HTR-8/SVneo (cell line): ENCODE results near the gene AWAT1.
"Not testable (repeated sequence)": the region's sequence is repeated elsewhere in the genome, so short reads cannot be mapped to it uniquely, and the experiment has no call there.

Experiments
- DNase-seq: peaks from one replicate; pipeline ENCODE4 v3.0.0; 2011; ENCODE audit warnings: low spot score, mixed read lengths; ENCODE audit not compliant: insufficient read length
- FAIRE-seq: peaks from 2 replicates; lab custom pipeline; 2011; peaks lifted over from hg19 to GRCh38; lab: Jason Lieb, UNC

Gene AWAT1

DNA sequence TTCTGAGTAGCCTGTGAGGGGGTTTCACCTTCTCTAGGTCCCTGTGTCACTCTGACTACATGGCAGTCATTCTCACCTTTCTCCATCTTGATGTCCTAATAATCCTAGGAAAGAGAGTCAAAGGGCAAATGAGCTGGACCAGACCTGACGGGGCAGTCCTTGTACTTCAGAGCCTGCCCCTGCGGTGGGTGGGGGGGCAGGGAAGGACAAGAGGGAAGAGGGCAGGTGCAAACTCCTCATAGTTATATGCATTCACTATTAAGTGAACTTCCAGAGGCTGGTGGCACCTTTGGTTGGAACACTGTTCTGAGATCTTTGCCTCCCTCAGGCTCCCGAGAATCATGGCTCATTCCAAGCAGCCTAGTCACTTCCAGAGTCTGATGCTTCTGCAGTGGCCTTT is at the start of gene AWAT1:
Gene AWAT1 (plus strand): TSS at position 301 of the 400 bp plus-strand sequence. CDS start 41 bp downstream, at position 342.
- FAIRE-seq (no peak), DNase-seq (no peak)

DNA sequence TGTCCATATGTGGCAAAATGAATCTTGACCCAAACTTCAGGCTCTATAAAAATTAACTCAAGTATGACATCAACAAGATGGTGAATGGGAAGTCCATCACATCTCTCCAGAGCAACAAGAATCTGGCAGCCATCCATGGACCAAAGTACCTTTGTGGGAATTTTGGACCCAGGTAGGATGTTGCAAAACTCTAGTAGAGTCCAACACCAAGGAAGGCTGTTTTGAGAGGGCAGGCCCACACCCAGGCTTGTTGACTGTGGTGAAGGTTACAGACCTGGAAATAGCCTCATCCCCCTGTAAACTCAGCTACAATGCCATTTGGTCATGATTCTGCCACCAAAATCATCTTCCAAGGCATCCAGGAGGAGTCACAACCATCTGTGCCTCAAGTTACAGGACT is 44.2 kb upstream of the AWAT1 start:
- no peak for FAIRE-seq
- no peak for DNase-seq

DNA sequence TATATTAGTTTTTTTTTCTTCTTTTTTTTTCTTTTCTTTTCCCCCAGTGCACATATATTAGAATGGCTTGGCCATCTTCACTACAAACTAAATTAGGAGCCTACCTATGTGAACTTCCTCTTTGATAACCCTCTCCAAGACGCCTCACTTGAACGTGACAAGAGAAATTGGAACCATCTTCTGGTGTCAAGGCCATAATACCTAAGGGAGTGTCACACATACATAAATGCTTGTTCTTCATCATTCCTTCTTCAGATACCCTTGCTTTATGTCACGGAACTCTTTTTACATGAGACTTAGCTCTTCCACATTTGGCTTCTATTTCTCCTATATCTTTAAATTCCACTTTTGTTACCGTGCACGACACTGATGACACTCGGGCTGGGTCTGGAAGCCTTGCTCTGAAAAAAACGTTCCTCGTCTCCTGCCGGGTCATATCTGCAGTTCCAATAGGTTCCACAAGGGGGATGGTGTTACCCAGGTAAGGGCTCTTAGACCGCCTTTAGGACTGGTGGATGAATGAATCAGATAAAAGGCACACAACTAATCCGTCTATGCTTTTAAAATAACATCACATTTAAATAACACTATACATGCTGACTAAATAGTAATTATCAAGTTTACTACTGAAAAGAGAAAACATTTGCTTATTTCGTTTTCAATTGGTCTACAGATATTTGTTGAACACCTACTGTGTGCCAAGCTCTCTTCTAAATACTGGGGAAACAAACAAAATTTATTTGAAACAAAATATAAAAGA is 37.3 kb upstream of the AWAT1 start:
- FAIRE-seq (peak; percentile 73), DNase-seq (peak; percentile 71)

DNA sequence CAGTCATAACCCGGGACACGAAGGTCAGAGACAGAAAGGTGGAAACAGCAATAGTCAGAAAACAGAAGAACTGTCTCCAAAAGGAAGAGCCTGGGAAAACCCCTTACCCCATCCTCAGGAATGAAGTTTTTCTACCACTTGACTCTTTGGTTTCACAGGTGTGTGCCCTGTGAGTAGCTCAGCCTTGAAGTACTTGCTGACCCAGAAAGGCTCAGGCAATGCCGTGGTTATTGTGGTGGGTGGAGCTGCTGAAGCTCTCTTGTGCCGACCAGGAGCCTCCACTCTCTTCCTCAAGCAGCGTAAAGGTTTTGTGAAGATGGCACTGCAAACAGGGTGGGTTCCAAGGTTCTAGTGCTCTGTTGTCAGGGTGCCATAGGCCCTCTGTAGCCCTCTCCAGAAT is 32.7 kb upstream of the AWAT1 start:
- FAIRE-seq (no peak), DNase-seq (no peak)

DNA sequence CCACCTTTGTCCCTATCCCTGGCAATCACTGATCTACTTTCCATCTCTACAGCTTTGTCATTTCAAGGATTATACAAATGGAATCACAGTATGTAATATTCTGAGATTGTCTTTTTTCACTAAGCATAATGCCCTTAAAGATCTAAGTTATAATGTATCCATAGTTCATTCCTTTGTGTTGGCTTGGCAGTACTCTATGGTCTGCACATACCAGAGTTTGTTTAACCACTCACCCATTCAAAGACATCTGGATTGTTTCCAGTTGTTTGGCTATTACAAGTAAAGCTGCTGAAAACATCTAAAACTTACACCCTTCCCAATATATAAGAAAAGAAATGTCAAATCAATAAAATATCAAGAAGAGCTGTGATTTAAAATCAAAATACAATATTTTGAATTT is 26.0 kb upstream of the AWAT1 start:
- DNase-seq (no peak), FAIRE-seq (no peak)

DNA sequence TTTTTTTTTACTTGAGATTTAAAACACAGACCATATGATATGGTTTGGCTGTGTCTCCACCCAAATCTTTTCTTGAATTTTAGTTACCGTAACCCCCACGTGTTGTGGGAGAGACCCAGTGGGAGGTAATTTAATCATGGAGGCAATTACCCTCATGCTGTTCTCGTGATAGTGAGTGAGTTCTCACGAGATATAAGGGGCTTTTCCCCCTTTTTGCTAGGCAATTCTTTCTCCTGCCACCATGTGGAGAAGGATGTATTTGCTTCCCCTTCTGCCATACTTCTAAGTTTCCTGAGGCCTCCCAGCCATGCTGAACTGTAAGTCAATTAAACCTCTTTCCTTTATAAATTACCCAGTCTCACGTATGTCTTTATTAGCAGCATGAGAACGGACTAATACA is 24.9 kb upstream of the AWAT1 start:
- peak; percentile 20 for FAIRE-seq
- DNase-seq = not testable (repeated sequence)

DNA sequence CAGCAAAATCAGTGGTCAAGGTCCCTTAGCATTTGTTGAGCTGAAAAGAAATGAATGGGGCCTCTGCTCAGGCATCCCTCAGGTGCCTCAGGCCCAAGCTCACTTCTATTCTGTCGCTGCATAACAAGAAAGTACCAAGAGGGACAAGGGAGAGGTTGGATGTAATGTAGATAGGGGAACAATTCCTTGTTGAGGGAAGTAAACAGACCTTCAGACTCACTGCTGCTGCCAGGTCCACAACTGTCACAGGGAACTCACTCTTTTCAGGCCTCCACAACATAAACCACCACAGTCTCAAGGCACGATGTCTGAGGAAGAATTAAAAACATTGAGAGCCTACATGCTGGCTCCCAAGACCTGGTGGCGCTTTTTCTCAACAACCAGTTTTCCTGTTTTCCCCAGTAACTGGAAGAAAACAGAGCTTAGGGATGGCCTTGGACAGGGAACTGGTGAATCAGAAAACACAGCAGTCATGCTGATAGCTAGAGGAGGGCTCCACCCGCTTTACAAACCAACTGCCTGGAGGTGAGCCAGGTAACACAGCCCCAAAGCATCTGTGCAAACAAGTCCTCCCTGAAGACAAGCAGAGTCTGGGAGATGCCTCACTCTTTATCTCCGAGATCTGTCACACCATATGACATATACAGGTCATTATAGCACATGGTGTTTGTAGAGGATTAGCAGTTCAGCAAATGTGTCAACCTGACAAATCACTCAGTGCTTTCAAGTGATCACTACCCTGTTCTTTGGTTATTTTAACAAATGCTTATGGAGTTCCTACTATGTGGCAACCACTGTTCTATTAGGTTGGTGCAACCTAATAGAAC is 14.3 kb upstream of the AWAT1 start:
- DNase-seq (no peak), FAIRE-seq (peak; percentile 62)

DNA sequence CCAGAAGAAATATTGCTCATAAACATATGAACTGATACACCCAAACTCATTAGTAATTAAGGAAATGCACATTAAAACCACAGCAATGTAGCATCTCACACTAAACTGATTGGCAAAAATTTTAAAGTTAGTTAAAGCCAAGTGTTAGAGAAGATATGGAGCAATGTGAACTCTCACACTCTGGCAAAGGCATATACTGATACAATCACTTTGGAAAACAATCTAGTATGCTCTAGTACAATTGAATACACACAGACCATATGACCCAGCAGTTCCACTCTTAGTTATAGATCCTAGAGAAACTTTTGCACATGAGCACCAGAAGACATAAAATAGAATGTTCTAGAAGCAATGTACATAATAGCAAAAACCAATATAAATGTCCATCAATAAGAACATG is 8.4 kb upstream of the AWAT1 start:
- FAIRE-seq = no peak
- no peak for DNase-seq

DNA sequence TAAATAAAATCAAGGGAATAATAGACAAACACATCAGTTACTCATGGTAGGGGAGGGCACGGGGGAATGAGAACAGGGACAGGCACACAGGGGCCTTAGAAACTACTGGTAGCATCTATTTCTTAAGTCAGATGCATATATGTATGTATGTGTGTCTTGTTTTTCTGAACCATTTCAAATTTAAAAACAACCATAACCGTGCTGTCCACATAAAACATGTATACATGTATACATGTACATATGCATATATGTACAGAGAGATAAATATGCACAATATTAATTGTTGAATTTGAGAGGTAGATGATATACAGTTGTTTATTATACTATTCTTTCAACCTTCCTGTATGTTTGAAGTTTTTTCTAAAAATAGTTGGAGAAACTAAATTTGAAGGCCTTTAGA is 7.8 kb upstream of the AWAT1 start:
- no peak for DNase-seq
- FAIRE-seq = no peak

DNA sequence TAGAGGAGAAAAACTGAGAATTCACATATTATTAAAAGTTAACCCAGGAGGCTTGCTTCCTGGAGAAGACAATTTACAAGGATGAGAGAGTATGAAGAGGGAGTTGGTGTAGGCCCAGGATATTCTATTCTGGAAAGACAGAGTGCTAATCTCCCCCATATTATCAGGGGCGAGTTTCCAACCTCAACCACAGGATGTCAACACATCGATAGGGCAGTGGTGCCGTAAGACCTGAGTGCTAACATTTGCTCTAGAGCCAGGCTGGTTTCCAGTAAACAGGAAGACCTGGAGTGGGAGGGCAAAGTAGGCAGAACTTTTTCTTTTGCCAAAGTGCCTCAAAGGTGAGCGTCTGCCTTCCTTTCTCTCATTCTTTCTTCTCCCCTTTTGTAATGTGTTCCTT is 2.8 kb upstream of the AWAT1 start:
- no peak for DNase-seq
- FAIRE-seq = no peak

DNA sequence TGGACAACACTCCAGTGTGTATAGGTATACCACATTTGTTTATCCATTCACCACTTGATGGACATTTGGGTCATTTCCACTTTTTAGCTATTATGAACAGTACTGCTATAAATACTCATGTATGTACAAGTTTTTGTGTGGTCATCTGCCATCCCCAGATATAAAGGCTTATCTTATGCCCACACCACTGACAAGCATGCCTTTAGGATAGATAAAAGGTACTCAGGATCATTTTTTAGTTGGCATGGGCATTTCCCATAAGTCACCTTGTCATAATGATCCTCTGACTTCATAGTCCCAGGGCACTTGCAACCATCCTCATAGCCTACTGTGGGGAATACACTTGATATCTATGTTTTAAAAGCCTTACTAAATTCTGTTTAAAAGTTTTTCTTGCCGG is 6.3 kb downstream of the AWAT1 start:
- DNase-seq (no peak), FAIRE-seq (no peak)

DNA sequence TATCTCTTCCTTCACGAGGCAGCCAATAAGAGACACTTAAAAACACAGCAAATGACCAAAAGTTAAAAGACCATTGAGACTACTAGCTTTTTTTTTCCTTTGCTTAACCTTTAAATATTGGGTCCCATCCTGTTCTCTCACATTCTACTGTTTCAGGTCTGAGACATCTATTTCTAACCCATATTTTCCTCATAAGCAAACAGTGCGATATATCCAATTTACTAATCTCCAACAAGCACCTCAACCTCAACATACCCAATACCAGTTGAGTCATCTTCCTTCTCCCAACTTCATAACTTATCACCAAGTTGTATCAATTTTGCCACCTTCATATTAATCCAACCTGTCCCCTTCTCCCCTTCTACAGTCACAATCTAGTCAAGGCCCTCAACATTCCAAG is 7.0 kb downstream of the AWAT1 start:
- DNase-seq = no peak
- no peak for FAIRE-seq

DNA sequence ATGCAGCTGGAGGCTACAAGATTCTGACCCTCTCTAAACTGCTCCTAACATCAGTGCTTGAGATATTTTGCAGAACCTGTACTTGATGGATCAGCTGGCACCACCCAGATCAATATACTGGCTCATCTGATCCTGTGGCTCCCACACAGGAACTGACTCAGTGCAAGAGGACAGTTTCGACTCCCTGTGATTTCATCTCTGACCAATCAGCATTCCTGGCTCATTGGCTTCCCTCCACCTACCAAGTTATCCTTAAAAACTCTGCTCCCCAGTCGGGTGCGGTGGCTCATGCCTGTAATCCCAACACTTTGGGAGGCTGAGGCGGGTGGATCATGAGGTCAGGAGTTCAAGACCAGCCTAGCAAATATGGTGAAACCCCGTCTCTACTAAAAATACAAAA is 9.1 kb downstream of the AWAT1 start:
- not testable (repeated sequence) for DNase-seq

DNA sequence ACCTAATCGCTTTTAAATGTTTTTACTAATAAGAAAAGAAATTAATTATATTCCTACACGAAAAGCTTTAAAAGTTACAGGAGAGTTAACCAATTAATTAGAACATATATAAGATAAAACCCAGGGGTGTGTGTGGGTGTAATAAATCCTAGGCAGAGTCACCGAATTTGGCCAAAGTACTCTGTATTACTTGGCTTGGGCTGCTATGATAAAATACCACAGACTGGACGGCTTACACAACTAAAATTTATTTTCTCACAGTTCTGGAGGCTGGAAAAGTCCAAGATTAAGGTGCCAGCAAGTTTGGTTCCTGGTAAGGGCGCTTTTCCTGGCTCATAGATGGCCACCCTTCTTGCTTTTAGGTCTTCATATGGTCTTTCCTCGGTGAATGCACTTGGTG is 10.4 kb downstream of the AWAT1 start:
- DNase-seq (no peak), FAIRE-seq (no peak)

More for the DNA sequence above, 9.1 kb downstream of the AWAT1 start:
- FAIRE-seq = not testable (repeated sequence)

DNA sequence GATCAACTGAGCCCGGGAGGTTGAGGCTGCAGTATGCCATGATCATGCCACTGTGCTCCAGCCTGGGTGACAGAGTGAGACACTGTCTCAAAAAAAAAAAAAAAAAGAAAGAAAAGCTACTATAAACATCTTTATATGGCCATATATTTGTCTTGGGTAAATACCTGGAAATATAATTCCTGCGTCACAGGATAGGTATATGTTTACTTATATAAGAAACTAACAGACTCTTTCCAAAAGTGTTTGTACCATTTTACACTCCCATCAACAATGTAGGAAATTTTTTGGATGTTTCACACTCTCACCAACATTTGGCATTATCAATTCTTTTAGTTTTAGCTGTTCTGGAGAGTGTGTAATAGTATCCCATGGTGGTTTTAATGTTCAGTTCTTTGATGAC is 12.8 kb downstream of the AWAT1 start:
- DNase-seq = no peak
- FAIRE-seq = no peak

DNA sequence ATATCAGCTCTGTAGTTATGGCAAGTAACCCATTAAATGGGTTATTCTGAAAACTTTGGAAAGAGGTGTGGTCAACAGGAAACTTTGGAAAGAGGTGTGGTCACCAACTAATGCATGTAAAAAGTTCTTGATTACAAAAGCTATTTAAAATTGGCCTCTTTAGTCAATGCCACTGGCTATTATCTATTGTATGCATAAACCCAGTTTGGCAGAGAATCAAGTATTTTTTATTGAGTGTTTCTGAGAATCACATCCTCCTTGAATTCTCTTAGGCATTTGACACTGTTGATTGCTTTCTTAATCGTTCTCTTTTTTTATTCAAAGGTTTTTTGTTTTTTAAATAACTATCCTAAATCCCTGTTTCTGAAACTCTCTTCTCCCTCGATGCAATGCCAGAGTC is 18.0 kb downstream of the AWAT1 start:
- no peak for DNase-seq
- FAIRE-seq = no peak

DNA sequence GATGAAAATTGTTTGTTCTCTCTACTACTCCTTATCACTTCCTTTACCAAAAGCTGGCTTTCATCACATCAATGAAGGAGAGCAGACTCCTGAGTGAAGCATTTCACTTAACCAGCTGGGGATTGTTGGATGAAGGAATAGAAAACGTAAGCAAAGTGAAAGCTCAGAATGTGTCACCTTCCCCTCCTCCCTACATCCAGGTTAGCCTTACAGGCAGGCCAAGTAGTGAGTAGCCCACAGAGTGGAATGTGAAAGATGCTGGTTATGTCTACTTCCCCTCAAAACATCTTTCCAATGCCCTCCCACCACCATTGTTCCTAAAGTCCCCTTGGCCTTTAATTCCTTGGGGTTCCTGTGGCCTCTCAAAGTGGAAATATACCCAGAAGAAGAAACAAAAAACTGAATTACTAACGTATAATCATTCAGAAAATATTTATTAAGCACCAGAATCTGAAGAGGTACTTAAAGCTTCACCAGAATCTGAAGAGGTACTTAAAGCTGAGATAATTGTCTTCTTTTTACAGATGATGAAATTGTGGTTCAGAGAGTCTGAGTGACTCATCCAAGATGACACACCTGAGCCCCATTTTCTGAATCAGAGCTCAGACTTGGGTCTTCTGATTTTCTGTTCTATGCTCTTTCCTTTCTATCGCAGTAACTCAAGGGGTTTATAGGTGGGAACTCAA is 19.1 kb downstream of the AWAT1 start:
- FAIRE-seq (peak; percentile 55), DNase-seq (no peak)

DNA sequence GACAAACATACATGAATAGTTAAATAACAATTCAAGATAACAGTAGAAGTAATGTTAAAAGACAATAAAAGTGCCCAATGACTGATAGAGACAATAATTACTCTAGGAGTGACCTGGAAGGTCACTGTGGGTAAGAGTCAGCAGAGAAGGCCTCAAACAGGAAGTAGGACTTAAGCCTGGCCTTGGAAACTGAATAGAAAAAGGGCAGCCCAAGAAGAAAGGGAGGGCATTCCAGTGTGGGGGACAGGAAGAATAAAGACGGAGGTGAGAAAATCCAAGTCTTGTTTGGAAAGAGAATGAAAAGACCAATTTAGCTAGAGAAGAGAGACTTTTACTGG is 19.6 kb downstream of the AWAT1 start:
- DNase-seq (no peak), FAIRE-seq (no peak)

DNA sequence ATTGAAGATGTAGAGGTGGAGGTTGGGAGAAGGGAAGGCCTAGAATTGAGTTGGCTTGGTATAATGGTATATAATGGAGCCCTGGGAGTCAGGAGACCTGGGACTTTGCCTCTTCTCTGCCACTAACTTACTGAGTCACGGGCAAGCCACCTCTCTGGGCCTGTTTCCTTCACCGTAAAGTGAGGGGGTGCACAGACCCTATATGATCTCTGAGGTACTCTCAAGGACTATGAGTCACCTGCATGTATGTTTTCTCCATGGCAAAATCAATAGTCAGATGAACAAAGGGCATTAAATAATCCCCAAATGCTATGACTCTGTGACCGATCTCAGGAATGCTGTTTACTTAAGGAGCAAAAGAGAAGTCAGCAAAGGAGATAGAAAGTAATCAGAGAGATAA is 20.5 kb downstream of the AWAT1 start:
- FAIRE-seq = no peak
- DNase-seq = no peak

DNA sequence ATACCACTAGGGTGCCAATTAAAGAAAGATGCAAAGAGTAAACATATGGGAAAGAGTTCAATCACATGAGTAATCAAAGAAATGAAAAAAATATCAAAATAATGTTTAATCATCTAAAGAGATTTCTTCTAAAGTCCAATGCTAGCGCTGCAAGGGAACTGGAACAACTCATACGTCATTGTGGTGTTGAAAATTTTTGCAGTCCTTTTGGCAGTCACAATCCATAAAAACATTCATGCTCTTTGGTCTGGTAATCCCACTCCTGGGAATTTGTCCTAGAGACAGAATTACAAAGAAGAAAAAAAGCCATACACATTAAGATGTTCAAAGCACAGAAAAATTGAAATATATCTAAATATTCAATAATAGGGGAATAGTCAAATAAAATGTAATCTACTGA is 21.0 kb downstream of the AWAT1 start:
- no peak for FAIRE-seq

More for the DNA sequence above, 21.0 kb downstream of the AWAT1 start:
- DNase-seq = no peak
